IPS-NIHi7 (cell line): Measurements from ENCODE around the gene ANXA2R.

Experiments used
- DNase-seq: peaks from one replicate; pipeline ENCODE4 v3.0.0; 2012; ENCODE audit warnings: mixed read lengths; ENCODE audit errors: extremely low spot score

The ANXA2R gene

GRCh38 chr5:43000111-43000840 is 39.8 kb downstream of the ANXA2R start:
- DNase-seq: peak; percentile 35

- DNase-seq: no peak
Observed at GRCh38 chr5:42995360-42995751, 44.8 kb downstream of the ANXA2R start.

GRCh38 chr5:42994555-42995359 is 45.4 kb downstream of the ANXA2R start:
- peak; percentile 45 for DNase-seq

GRCh38 chr5:42994246-42994554 is 45.9 kb downstream of the ANXA2R start:
- DNase-seq: no peak

DNA sequence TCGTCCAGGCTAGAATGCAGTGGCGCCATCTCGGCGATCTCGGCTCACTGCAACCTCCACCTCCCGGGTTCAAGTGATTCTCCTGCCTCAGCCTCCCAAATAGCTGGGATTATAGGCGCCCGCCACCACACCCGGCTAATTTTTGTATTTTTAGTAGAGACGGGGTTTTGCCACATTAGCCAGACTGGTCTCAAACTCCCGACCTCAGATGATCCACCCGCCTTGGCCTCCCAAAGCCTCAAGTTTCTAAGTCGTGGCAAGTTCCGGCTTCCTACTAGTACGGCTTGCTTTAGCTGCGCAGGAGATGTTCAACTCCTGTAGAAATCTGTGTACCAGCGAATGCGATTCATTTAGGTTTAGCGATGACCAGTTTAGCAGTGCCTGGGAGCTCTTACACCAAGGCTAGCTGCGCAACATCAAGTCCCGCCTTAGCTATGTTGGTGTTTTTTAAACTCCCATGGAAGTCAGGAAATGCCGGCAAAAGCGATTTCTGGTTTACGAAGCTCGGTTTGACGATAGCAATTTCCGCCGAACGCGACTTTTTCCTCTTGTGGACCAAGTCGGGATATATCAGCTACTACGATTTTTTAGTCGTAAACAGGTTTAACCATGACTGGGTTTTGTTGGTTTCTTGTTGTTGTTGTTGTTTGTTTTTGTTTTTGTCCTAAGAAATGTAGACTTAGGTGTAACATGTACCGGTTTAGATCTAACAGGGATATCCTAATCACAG is 46.4 kb downstream of the ANXA2R start:
- no peak for DNase-seq

DNA sequence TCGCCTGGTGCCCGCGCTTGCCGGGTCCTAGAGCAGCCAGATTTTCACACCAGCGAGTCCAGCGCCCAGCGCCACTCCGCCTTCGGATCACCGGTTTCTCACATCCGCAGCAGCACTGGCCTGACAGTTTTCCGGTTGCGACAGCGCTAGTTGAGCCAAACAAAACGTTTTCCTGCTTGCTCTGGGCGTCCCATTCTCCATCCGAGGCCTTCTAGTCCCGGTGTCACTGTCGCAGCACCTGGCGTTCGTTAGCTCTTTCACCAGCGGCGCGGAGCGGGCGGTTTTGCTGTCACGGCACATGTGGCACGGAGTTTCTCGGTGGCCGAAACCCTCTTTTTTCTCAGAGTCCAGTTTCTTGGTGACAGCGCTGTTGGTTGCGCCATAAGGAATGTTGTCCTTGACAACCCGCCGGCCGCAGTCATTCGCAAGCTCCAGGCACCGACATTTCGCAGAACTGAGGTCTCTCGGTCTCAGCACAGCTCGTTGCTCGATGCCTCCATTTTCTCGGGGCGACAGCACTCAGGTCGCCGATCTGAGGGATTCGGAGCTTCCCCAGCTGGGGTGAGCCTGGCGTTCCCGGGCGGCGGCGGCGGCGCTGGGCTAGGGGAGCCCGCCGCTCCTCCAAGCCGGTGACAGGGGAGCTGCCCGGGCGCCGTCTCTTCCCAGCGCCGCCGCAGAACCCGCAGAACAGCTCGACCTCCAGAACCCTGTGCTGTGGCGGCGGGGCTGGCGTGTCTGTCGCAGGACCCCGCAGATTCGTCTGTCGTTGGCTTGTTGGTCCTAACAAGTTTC is 47.8 kb downstream of the ANXA2R start:
- peak; percentile 41 for DNase-seq

GRCh38 chr5:42991404-42992087 is 48.6 kb downstream of the ANXA2R start:
- no peak for DNase-seq

GRCh38 chr5:42990892-42991291 is 49.2 kb downstream of the ANXA2R start:
- DNase-seq: no peak
